ENCODE data around the gene MMADHC. TPM values are rescaled to one million over a fixed set of nuclear protein-coding genes. Genes with fewer than 3 reads are reported as not detected.
A peak's percentile ranks its signal among the peaks of the same experiment; 100 is the strongest.

Gene MMADHC
- polyA plus RNA-seq (2011; rRNA removed) (140 and 180 TPM in 2 replicates), polyA plus RNA-seq (2017; fragmentation: RNase III; extraction: RNeasy Plus Mini Kit Qiagen cat#74134 plus additional on column Dnase treatment) (103 to 107 TPM (median 106 TPM) in 3 replicates), polyA minus RNA-seq (2011; rRNA and poly(A)+ RNA removed) (59.2 and 62.3 TPM in 2 replicates)
- 39.7 and 40.3 TPM in 2 replicates for polyA plus RNA-seq (2012; cell fraction: cytosol; rRNA removed)
- polyA plus RNA-seq (2012; cell fraction: nucleus; rRNA removed): 13.1 and 20.4 TPM in 2 replicates

DNA sequence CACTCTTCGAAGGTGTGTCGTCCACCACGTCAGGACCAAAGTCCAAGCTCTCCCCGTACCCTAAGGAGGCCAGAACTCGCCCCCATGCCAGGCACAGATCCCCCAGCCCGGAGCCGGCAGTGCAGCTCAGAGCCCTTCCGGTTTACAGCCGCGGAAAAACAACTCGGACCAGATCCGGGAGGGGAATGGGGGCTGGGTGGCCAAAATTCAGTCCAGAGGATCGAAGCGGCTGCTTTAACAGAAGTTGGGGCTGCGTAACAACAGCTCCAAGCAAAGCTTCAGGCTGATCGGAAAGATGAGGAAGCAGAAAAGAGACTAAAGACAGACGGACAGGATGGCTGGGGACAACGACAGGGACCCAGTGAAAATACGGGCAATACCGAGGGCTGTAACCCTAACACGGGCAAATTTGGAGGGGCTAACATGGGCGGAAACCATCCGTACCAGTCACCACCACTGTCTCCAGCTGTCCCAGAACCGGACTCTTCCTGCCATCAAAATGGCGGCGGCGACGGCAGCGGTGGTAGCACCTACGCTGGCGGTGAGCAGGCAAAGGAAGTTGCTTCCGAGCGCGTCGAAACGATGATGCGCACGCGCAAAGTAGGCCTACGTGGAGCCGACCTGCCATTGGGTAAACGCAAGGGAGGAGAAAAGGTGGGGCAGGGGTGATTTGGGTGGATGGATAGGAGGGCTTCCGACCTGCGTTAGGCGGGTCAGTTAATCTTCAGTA is at the start of gene MMADHC:
TSS of gene MMADHC (minus strand) at position 556 of the 730 bp plus-strand sequence. CDS start 678 bp downstream, outside the sequence.
- peak; percentile 79 to 97 for DNase-seq (ENCODE audit: low read depth in 1 of 2, low spot score in 1 of 2)
- no peak for FAIRE-seq
- peaks cover 16% of the 10 kb centered on the region; the same call in 2 of the 3 replicates for H3K4me1 ChIP-seq
- peak within 1 kb of the TSS; percentile 80 for H3K4me3 ChIP-seq
- ATAC-seq: peak; percentile 97 to 98
- under 1% methylated on average over 38 of the region's 45 CpGs for WGBS (ENCODE audit: missing lambda C conversion rate)
- no peaks in the 10 kb centered on the region for H3K9me3 ChIP-seq
- ChIA-PET CTCF (interaction anchor here (2.4 kb wide), 1 partner anchor 1652 kb away, joined by 13 read pairs; no protein-coding TSS in a partner anchor), POLR2A (interaction anchor here (0.6 to 1.2 kb wide), 4 partner anchors 15 to 1849 kb away, joined by 3 to 10 read pairs (median 5); no protein-coding TSS in a partner anchor)
- peak within 1 kb of the TSS; percentile 86 for H3K4me2 ChIP-seq
- peak; percentile 58 to 90; a peak in 4 of 5 replicates for TF ChIP-seq JUN (IDR thresholded peaks at IDR 0.05)
- no peak for TF ChIP-seq FOSB (CRISPR knock-in tag; IDR thresholded peaks at IDR 0.05)
- TF ChIP-seq, protein P1, sequence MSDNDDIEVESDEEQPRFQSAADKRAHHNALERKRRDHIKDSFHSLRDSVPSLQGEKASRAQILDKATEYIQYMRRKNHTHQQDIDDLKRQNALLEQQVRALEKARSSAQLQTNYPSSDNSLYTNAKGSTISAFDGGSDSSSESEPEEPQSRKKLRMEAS (IDR thresholded peaks at IDR 0.05): peak; percentile 66; the same call in 1 of the 2 replicates
- TF ChIP-seq NFE2L2 (conservative IDR thresholded peaks at IDR 0.05; ENCODE audit: low read length): 0 out of 2 replicates have a peak, but pooled peaks have one; percentile 2
- TF ChIP-seq, protein P2, sequence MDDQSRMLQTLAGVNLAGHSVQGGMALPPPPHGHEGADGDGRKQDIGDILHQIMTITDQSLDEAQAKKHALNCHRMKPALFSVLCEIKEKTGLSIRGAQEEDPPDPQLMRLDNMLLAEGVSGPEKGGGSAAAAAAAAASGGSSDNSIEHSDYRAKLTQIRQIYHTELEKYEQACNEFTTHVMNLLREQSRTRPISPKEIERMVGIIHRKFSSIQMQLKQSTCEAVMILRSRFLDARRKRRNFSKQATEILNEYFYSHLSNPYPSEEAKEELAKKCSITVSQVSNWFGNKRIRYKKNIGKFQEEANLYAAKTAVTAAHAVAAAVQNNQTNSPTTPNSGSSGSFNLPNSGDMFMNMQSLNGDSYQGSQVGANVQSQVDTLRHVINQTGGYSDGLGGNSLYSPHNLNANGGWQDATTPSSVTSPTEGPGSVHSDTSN (IDR thresholded peaks at IDR 0.05): 0 out of 2 replicates have a peak, but pooled peaks have one; percentile 33
- TF ChIP-seq HDAC2 (IDR thresholded peaks at IDR 0.05): no peak
- no peak for TF ChIP-seq SMC3 (IDR thresholded peaks at IDR 0.05)
- TF ChIP-seq, protein P3, sequence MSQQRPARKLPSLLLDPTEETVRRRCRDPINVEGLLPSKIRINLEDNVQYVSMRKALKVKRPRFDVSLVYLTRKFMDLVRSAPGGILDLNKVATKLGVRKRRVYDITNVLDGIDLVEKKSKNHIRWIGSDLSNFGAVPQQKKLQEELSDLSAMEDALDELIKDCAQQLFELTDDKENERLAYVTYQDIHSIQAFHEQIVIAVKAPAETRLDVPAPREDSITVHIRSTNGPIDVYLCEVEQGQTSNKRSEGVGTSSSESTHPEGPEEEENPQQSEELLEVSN (IDR thresholded peaks at IDR 0.05; ENCODE audit: borderline replicate concordance, low read depth): peak; percentile 46; the same call in 1 of the 2 replicates
- TF ChIP-seq RARB (CRISPR knock-in tag; IDR thresholded peaks at IDR 0.05): 0 out of 2 replicates have a peak, but pooled peaks have one; percentile 26
- peak; percentile 75 for TF ChIP-seq PHF8 (IDR thresholded peaks at IDR 0.05; ENCODE audit: borderline replicate concordance, low read depth)
- peak; percentile 93 for TF ChIP-seq POLR2A (IDR thresholded peaks at IDR 0.05; ENCODE audit: low read length)
- 0 out of 2 replicates have a peak, but pooled peaks have one; percentile 46 for TF ChIP-seq MYC (IDR thresholded peaks at IDR 0.05; ENCODE audit: borderline replicate concordance, low read length)
- no peak for TF ChIP-seq ZFP36 (IDR thresholded peaks at IDR 0.05; ENCODE audit: borderline replicate concordance, partially characterized antibody)
- 0 out of 2 replicates have a peak, but pooled peaks have one; percentile 20 for TF ChIP-seq TFCP2L1 (CRISPR knock-in tag; IDR thresholded peaks at IDR 0.05)
- TF ChIP-seq, protein P4, sequence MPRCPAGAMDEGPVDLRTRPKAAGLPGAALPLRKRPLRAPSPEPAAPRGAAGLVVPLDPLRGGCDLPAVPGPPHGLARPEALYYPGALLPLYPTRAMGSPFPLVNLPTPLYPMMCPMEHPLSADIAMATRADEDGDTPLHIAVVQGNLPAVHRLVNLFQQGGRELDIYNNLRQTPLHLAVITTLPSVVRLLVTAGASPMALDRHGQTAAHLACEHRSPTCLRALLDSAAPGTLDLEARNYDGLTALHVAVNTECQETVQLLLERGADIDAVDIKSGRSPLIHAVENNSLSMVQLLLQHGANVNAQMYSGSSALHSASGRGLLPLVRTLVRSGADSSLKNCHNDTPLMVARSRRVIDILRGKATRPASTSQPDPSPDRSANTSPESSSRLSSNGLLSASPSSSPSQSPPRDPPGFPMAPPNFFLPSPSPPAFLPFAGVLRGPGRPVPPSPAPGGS (IDR thresholded peaks at IDR 0.05): peak; percentile 83; the same call in 2 of the 3 replicates
- no peak for TF ChIP-seq HOXB13 (CRISPR knock-in tag; IDR thresholded peaks at IDR 0.05; ENCODE audit: low read depth)
- no peak for TF ChIP-seq ZSCAN20 (CRISPR knock-in tag; IDR thresholded peaks at IDR 0.05)
- TF ChIP-seq, protein P5, sequence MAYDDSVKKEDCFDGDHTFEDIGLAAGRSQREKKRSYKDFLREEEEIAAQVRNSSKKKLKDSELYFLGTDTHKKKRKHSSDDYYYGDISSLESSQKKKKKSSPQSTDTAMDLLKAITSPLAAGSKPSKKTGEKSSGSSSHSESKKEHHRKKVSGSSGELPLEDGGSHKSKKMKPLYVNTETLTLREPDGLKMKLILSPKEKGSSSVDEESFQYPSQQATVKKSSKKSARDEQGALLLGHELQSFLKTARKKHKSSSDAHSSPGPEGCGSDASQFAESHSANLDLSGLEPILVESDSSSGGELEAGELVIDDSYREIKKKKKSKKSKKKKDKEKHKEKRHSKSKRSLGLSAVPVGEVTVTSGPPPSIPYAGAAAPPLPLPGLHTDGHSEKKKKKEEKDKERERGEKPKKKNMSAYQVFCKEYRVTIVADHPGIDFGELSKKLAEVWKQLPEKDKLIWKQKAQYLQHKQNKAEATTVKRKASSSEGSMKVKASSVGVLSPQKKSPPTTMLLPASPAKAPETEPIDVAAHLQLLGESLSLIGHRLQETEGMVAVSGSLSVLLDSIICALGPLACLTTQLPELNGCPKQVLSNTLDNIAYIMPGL (CRISPR knock-in tag; IDR thresholded peaks at IDR 0.05; ENCODE audit: borderline replicate concordance): no peak
- H3K27ac ChIP-seq: peak within 1 kb of the TSS; percentile 98 to 99

DNA sequence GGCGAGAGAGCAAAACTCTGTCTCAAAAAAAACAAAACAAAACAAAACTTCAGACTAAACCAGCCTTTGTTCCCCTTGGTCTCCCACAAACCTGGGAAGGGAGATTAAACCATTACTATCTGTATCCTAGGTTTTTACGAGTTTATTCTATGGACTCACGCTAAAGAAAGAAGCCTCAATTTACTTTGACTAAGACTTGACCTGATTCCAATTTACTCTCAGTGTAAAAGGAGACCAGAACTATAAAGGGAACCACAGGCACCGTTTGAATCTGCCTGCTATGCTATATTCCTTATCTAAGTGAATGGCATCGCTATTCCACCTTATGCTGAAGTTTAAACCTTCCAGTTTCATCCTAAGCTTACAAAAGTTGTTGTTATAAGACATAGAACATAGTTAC is 46.5 kb upstream of the MMADHC start:
- TF ChIP-seq JUN (IDR thresholded peaks at IDR 0.05): no peak
- TF ChIP-seq ZSCAN20 (CRISPR knock-in tag; IDR thresholded peaks at IDR 0.05): no peak
- TF ChIP-seq, protein P6, sequence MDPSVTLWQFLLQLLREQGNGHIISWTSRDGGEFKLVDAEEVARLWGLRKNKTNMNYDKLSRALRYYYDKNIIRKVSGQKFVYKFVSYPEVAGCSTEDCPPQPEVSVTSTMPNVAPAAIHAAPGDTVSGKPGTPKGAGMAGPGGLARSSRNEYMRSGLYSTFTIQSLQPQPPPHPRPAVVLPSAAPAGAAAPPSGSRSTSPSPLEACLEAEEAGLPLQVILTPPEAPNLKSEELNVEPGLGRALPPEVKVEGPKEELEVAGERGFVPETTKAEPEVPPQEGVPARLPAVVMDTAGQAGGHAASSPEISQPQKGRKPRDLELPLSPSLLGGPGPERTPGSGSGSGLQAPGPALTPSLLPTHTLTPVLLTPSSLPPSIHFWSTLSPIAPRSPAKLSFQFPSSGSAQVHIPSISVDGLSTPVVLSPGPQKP (IDR thresholded peaks at IDR 0.05; ENCODE audit: low read depth, low read length): no peak
- TF ChIP-seq PHF8 (IDR thresholded peaks at IDR 0.05; ENCODE audit: borderline replicate concordance, low read depth): no peak
- no peak for TF ChIP-seq ZFP36 (IDR thresholded peaks at IDR 0.05; ENCODE audit: borderline replicate concordance, partially characterized antibody)
- TF ChIP-seq RNF2 (IDR thresholded peaks at IDR 0.05; ENCODE audit: borderline replicate concordance, low read depth): no peak
- TF ChIP-seq, protein P5 (CRISPR knock-in tag; IDR thresholded peaks at IDR 0.05; ENCODE audit: borderline replicate concordance): no peak
- TF ChIP-seq HOXA7 (CRISPR knock-in tag; IDR thresholded peaks at IDR 0.05): no peak
- TF ChIP-seq MAFK (IDR thresholded peaks at IDR 0.05; ENCODE audit: partially characterized antibody): no peak
- no peak for ATAC-seq
- Histone ChIP-seq H3K4me1 (no peaks in the 10 kb centered on the region), H3K9me3 (no peaks in the 10 kb centered on the region), H3K4me2 (no peak overlapping the region), H3K27ac (no peak overlapping the region), H3K4me3 (no peak overlapping the region)
- ChIA-PET POLR2A (no interaction called here), CTCF (no interaction called here)
- no peak for DNase-seq (ENCODE audit: low read depth in 1 of 2, low spot score in 1 of 2)
- no peak for FAIRE-seq
- WGBS (ENCODE audit: missing lambda C conversion rate): 62% methylated on average over 5 of the region's 5 CpGs
